GM18508 (cell line): ENCODE results near the gene TPPP.
"Not testable (repeated sequence)": the region's sequence is repeated elsewhere in the genome, so short reads cannot be mapped to it uniquely, and the experiment has no call there.

Experiments
- ATAC-seq: cut with Tn5 transposase; IDR thresholded peaks from one replicate; pipeline ENCODE4 v1.9.1; 2021; ENCODE audit warnings: moderate number of reproducible peaks; ENCODE audit not compliant: insufficient read depth, unreplicated experiment

Gene TPPP

GRCh38 chr5:635306-636055, 57.7 kb downstream of the TPPP start:
- ATAC-seq: no peak

- no peak for ATAC-seq
Observed at GRCh38 chr5:634191-634590, 59.0 kb downstream of the TPPP start.

DNA sequence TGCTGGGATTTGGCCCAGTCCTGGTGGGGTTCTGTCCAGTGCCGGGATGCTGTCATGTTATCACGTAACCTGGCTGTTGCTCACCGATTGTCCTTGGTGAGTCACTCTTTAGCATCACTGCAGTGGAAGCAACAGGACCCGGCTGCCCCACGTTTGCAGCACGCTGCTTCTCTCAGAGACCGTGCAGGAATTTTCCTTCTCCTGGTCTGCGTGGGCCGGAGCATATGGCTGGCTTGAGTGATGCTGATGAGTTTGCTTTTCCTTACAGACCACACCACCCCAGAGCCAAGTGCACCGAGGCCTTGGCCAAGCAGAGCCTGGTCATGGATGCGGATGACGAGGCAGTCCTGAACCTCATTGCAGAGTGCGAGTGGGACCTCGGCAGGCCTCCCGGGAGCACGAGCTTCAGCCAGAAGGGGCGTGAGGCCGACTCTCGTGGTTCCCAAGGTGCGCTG, 59.6 kb downstream of the TPPP start:
- no peak for ATAC-seq

DNA sequence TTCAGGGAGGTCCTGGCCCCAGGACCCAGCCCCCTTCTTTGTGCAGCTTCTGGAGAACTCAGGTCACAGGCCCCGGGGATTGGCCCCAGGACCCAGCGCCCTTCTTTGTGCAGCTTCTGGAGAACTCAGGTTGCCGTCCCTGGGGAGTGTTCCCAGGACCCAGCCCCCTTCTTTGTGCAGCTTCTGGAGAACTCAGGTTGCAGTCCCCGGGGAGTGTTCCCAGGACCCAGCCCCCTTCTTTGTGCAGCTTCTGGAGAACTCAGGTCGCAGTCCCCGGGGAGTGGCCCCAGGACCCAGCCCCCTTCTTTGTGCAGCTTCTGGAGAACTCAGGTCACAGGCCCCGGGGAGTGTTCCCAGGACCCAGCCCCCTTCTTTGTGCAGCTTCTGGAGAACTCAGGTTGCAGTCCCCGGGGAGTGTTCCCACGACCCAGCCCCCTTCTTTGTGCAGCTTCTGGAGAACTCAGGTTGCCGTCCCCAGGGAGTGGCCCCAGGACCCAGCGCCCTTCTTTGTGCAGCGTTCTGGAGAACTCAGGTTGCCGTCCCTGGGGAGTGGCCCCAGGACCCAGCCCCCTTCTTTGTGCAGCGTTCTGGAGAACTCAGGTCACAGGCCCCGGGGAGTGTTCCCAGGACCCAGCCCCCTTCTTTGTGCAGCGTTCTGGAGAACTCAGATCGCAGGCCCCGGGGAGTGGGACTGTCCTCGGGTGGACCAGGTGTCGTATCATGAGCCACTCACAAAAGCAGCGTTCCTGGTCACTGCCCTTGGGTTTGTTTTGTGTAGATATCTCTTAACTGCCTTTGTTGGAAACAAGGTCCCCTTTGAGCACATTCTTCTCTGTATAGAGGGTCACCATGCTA, 64.6 kb downstream of the TPPP start:
- ATAC-seq: not testable (repeated sequence)

- no peak for ATAC-seq
Observed at GRCh38 chr5:627840-628239, 65.3 kb downstream of the TPPP start.

- ATAC-seq: no peak
Observed at GRCh38 chr5:626850-627249, 66.3 kb downstream of the TPPP start.

DNA sequence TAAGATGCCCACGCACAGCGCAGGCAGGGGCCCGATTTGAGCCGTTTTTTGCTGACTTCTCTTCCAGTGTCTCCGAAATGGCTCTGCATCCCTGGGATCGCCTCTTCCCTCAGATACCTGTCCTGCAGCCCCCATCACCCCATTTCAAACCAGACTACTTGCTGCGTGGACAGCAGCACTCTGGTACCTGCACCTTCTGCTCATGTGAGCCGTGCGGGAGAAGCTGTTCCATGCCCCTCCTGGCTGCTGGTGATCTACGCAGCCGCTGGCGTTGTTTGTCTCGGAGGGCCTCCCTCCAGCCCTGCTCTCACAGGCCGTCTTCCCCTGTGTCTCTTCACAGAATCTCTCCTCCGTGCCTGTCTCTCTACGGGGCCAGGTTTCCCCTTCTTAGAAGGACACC, 67.6 kb downstream of the TPPP start:
- no peak for ATAC-seq

GRCh38 chr5:624951-625230, 68.3 kb downstream of the TPPP start:
- ATAC-seq: no peak

- no peak for ATAC-seq
Observed at GRCh38 chr5:624118-624950, 68.8 kb downstream of the TPPP start.

DNA sequence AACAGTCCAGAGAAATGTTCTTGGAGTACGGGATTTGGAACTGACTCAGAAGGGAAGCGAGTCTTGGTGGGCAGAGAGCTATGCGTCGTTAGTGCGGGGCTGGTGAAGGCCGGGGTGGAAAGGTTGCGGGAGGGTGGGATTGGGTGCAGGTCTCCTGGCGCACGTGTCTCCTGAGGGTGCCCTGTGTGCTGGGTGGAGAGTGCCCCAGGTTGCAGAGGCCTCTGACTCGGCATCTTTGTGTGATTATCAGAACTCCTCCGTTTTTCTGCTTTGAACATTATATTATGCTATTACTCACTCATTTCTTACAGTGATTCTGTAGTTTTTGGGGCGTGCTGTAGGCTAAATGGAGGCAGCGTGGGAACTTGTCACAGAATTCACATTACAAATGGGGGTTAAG, 69.6 kb downstream of the TPPP start:
- ATAC-seq: no peak

GRCh38 chr5:622946-623522, 70.1 kb downstream of the TPPP start:
- ATAC-seq: no peak

GRCh38 chr5:622359-622758, 70.8 kb downstream of the TPPP start:
- no peak for ATAC-seq

- ATAC-seq: no peak
Observed at GRCh38 chr5:621341-621761, 71.8 kb downstream of the TPPP start.

- no peak for ATAC-seq
Observed at GRCh38 chr5:620586-621180, 72.5 kb downstream of the TPPP start.

GRCh38 chr5:620152-620551, 73.0 kb downstream of the TPPP start:
- ATAC-seq: no peak

- no peak for ATAC-seq
Observed at GRCh38 chr5:619444-619843, 73.7 kb downstream of the TPPP start.

- ATAC-seq: no peak
Observed at GRCh38 chr5:618450-618849, 74.7 kb downstream of the TPPP start.

DNA sequence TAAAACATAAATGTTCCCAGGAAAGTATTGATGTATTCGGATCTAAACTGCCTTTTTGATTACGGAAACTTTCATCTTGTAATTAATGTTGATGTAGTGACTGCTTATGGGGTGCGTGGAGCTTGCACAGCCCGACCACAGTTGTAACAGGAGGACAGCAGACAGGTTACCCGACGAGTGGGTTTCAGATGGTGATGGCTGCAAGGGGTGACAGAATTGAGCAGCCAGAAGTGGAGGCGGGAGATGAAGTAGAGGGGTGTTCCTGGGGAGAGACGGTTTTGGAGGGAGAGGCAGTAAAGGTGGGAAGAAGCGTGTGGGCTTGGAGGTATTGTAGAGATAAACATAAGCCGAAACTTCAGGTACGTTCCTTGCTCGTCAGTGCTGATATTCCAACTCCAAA, 75.3 kb downstream of the TPPP start:
- ATAC-seq: no peak

DNA sequence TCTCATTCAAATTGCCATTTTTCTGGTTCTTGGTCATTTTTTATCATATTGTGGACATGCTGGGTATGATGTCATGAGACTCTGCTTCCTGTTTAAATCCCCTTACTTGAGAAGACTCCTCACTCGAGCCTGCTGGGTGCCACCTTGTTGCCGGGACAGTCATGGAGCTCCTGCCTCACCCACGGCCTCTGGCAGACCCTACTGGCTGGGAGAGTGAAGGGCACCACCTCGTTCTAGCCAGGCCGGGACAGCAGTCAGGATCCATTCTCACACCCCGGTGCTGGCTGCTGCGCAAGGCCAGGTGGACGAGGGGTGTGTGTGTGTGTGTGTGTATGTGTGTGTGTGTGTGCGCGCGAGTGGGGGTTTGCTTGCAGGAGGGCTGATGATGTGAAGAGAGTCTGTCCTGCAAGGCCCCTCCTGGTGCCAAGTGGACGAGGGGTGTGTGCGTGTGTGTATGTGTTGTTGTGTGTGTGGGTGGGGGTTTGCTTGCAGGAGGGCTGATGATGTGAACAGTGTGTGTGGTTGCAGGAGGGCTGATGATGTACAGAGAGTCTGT, 76.6 kb downstream of the TPPP start:
- no peak for ATAC-seq
